Panc1 (cell line): ENCODE results near the gene CCL2.

Source experiments
- CTCF ChIP-seq: fragments of 450-650 bp; IDR thresholded peaks from 2 replicates; pipeline ENCODE4 v1.5.1; 2017; ENCODE audit warnings: mild to moderate bottlenecking
- POLR2AphosphoS5 ChIP-seq: IDR thresholded peaks from 2 replicates; pipeline ENCODE4 v1.6.1; 2012; ENCODE audit warnings: mild to moderate bottlenecking, low read depth, low read length, moderate library complexity

GRCh38 chr17:34249061-34249460, 6.0 kb upstream of the CCL2 start:
- TF ChIP-seq CTCF (no peak), POLR2AphosphoS5 (no peak)
